H9 (cell line): ENCODE data around the gene DEDD2. TPM values are rescaled to one million over a fixed set of nuclear protein-coding genes. Genes with fewer than 3 reads are reported as not detected.

Experiments used
- DNase-seq: peaks from one replicate; pipeline ENCODE4 v3.0.0-alpha.2; 2017
- H2AFZ ChIP-seq: one replicate; pipeline ENCODE4 v1.6.1; 2013; ENCODE audit warnings: mild to moderate bottlenecking, low read length, control low read depth, moderate library complexity
- H2AK5ac ChIP-seq: 2 replicates; pipeline ENCODE4 v1.6.1; 2013; ENCODE audit warnings: low read length, control low read depth, mixed read lengths; ENCODE audit not compliant: insufficient read length
- H2BK120ac ChIP-seq: one replicate; pipeline ENCODE4 v1.6.1; 2013; ENCODE audit warnings: low read depth, mild to moderate bottlenecking, low read length, control low read depth, inconsistent platforms; ENCODE audit not compliant: poor library complexity, severe bottlenecking
- H2BK12ac ChIP-seq: 2 replicates; pipeline ENCODE4 v1.6.1; 2013; ENCODE audit warnings: low read length, control low read depth, mixed read lengths, low read depth; ENCODE audit not compliant: insufficient read length
- H2BK15ac ChIP-seq: 2 replicates; pipeline ENCODE4 v1.6.1; 2013; ENCODE audit warnings: low read depth, low read length, control low read depth
- H2BK20ac ChIP-seq: one replicate; pipeline ENCODE4 v1.6.1; 2013; ENCODE audit warnings: low read depth, mild to moderate bottlenecking, low read length, control low read depth, inconsistent platforms; ENCODE audit not compliant: poor library complexity, severe bottlenecking
- H2BK5ac ChIP-seq: 2 replicates; pipeline ENCODE4 v1.6.1; 2013; ENCODE audit warnings: low read length, control low read depth, mixed read lengths; ENCODE audit not compliant: insufficient read length
- H3K14ac ChIP-seq: 2 replicates; pipeline ENCODE4 v1.6.1; 2013; ENCODE audit warnings: low read length, control low read depth; ENCODE audit not compliant: insufficient read depth
- H3K18ac ChIP-seq: 2 replicates; pipeline ENCODE4 v1.6.1; 2013; ENCODE audit warnings: low read depth, mild to moderate bottlenecking, mixed read lengths, low read length, control low read depth; ENCODE audit not compliant: insufficient read length
- H3K23ac ChIP-seq: 2 replicates; pipeline ENCODE4 v1.6.1; 2013; ENCODE audit warnings: low read length, control low read depth, mixed read lengths, low read depth; ENCODE audit not compliant: insufficient read length
- H3K23me2 ChIP-seq: 2 replicates; pipeline ENCODE4 v1.6.1; 2013; ENCODE audit warnings: low read depth, mild to moderate bottlenecking, mixed read lengths, low read length, control low read depth; ENCODE audit not compliant: insufficient read length, poor library complexity, severe bottlenecking
- H3K27ac ChIP-seq: 2 replicates; pipeline ENCODE4 v1.5.1; 2013; ENCODE audit warnings: low read length, control low read depth, mixed read lengths, low read depth; ENCODE audit not compliant: insufficient read length
- H3K27me3 ChIP-seq: 2 replicates; pipeline ENCODE4 v1.6.1; 2013; ENCODE audit warnings: low read length, control low read depth, inconsistent platforms; ENCODE audit not compliant: insufficient read depth
- H3K4ac ChIP-seq: 2 replicates; pipeline ENCODE4 v1.6.1; 2013; ENCODE audit warnings: low read depth, mild to moderate bottlenecking, control low read depth, inconsistent platforms, low read length, moderate library complexity
- H3K4me1 ChIP-seq: 2 replicates; pipeline ENCODE4 v1.6.1; 2013; ENCODE audit warnings: low read length, control low read depth, inconsistent platforms; ENCODE audit not compliant: insufficient read depth
- H3K4me2 ChIP-seq: 2 replicates; pipeline ENCODE4 v1.6.1; 2013; ENCODE audit warnings: low read length, control low read depth, mixed read lengths; ENCODE audit not compliant: insufficient read length, insufficient read depth
- H3K56ac ChIP-seq: 2 replicates; pipeline ENCODE4 v1.6.1; 2013; ENCODE audit warnings: low read depth, mild to moderate bottlenecking, mixed read lengths, low read length, control low read depth; ENCODE audit not compliant: insufficient read length
- H3K79me1 ChIP-seq: 2 replicates; pipeline ENCODE4 v1.6.1; 2013; ENCODE audit warnings: low read depth, mild to moderate bottlenecking, moderate library complexity, low read length, control low read depth, inconsistent platforms; ENCODE audit not compliant: insufficient read depth, poor library complexity, severe bottlenecking
- H3K79me2 ChIP-seq: 2 replicates; pipeline ENCODE4 v1.6.1; 2013; ENCODE audit warnings: low read length, control low read depth, inconsistent platforms; ENCODE audit not compliant: insufficient read depth
- H3K9ac ChIP-seq: 2 replicates; pipeline ENCODE4 v1.6.1; 2013; ENCODE audit warnings: low read length, control low read depth, mixed read lengths; ENCODE audit not compliant: insufficient read length; ENCODE audit errors: extremely low read depth
- H3K9me3 ChIP-seq: one replicate; pipeline ENCODE4 v1.6.1; 2013; ENCODE audit warnings: low read depth, low read length, inconsistent platforms; ENCODE audit not compliant: control insufficient read depth
- H3T11ph ChIP-seq: one replicate; pipeline ENCODE4 v1.6.1; 2013; ENCODE audit warnings: mild to moderate bottlenecking, low read length, control low read depth, inconsistent platforms
- H4K20me1 ChIP-seq: one replicate; pipeline ENCODE4 v1.6.1; 2013; ENCODE audit not compliant: control insufficient read depth, insufficient read length, insufficient read depth
- H4K5ac ChIP-seq: 2 replicates; pipeline ENCODE4 v1.6.1; 2013; ENCODE audit warnings: low read depth, mild to moderate bottlenecking, mixed read lengths, low read length, control low read depth; ENCODE audit not compliant: insufficient read length
- H4K8ac ChIP-seq: replicated peaks from 2 replicates; pipeline ENCODE4 v1.6.1; 2013; ENCODE audit warnings: low read length, control low read depth, mixed read lengths, low read depth; ENCODE audit not compliant: insufficient read length
- H4K91ac ChIP-seq: 2 replicates; pipeline ENCODE4 v1.6.1; 2013; ENCODE audit warnings: low read depth, mild to moderate bottlenecking, moderate library complexity, mixed read lengths, low read length, control low read depth; ENCODE audit not compliant: insufficient read length
- H3K27ac Mint-ChIP-seq, 3 experiments: 2 replicates in 2 of 3; 3 replicates in 1 of 3; pipeline ENCODE4 v1.8.0; 2020 to 2021; ENCODE audit warnings: mixed read lengths in 3 of 3, mild to moderate bottlenecking in 1 of 3, moderate library complexity in 1 of 3
- H3K27me3 Mint-ChIP-seq: 2 replicates; pipeline ENCODE4 v1.8.0; 2021; ENCODE audit warnings: low read depth, mild to moderate bottlenecking, moderate library complexity, mixed read lengths
- H3K36me3 Mint-ChIP-seq, 3 experiments: 2 replicates in 2 of 3; 3 replicates in 1 of 3; pipeline ENCODE4 v1.8.0; 2020 to 2021; ENCODE audit warnings: low read depth in 3 of 3, mixed read lengths in 3 of 3; ENCODE audit not compliant: insufficient read depth in 1 of 3
- H3K4me1 Mint-ChIP-seq, 2 experiments: 2 replicates each; pipeline ENCODE4 v1.8.0; 2020; ENCODE audit warnings: mixed read lengths in 2 of 2
- H3K4me3 Mint-ChIP-seq, 2 experiments: 2 replicates in 1 of 2; 3 replicates in 1 of 2; pipeline ENCODE4 v1.8.0; 2020 to 2021; ENCODE audit warnings: mild to moderate bottlenecking in 2 of 2, mixed read lengths in 2 of 2, moderate library complexity in 1 of 2
- H3K9me3 Mint-ChIP-seq, 2 experiments: 2 replicates in 1 of 2; 3 replicates in 1 of 2; pipeline ENCODE4 v1.8.0; 2020; ENCODE audit warnings: mild to moderate bottlenecking in 2 of 2, mixed read lengths in 2 of 2, moderate library complexity in 1 of 2
- WGBS: extraction: QIAGEN DNeasy Blood & Tissue Kit; methylation state at CpG from one replicate; pipeline ENCODE4 v1.1.7; 2013; ENCODE audit warnings: missing lambda C conversion rate, low lambda C conversion rate, mixed read lengths; ENCODE audit not compliant: insufficient read length; ENCODE audit errors: extremely low coverage; 5-methylcytosine and 5-hydroxymethylcytosine counted together
- total RNA-seq: library from RNA; stranded (reverse); gene quantifications from 2 replicates; pipeline ENCODE4 v1.2.1, GENCODE V29; 2021
- TF ChIP-seq, protein P1 (sequence below): fragments of 200-600 bp; sonication (generic); conservative IDR thresholded peaks from 3 replicates; pipeline ENCODE4 v1.8.0; 2021; ENCODE audit warnings: antibody characterized with exemption, mild to moderate bottlenecking

Gene DEDD2
- total RNA-seq, 1 experiment from 2014 or later: 32.3 TPM

DNA sequence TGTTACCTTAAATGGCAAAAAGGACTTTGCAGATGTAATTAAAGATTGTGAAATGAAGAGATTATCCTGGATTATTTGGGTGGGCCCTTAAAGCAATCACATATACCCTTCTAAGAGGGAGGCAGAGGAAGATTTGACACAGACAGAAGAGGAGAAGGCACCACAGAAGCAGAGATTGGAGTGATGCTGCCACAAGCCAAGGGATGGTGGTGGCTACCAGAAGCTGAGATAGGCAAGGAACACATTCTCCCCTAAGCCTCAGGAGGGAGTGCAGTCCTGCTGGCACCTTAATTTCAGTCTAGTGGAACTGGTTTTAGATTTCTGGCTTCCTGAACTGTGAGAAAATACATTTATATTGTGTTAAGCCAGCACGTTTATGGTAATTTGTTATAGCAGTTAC lies 24.2 kb downstream of the DEDD2 start:
- Histone ChIP-seq H2BK15ac (no peak overlapping the region), H2BK20ac (no peak overlapping the region), H3K79me2 (no peaks in the 10 kb centered on the region), H3T11ph (no peak overlapping the region), H4K91ac (no peak overlapping the region), H3K9ac (no peak overlapping the region), H3K4me1 (peaks cover 4% of the 10 kb centered on the region; the same call in 1 of the 2 replicates), H3K27ac (no peak overlapping the region), H3K56ac (no peak overlapping the region), H3K27me3 (no peaks in the 10 kb centered on the region), H4K5ac (no peak overlapping the region), H2AK5ac (no peak overlapping the region), H2BK120ac (no peak overlapping the region), H4K20me1 (no peaks in the 10 kb centered on the region), H2BK12ac (no peak overlapping the region), H3K9me3 (no peaks in the 10 kb centered on the region), H3K4me2 (no peak overlapping the region), H3K79me1 (no peaks in the 10 kb centered on the region), H4K8ac (no peak overlapping the region), H2BK5ac (no peak overlapping the region), H3K4ac (no peak overlapping the region), H3K18ac (no peak overlapping the region), H3K23ac (no peak overlapping the region), H3K23me2 (no peaks in the 10 kb centered on the region), H3K14ac (no peak overlapping the region), H2AFZ (no peak overlapping the region)
- no peak overlapping the region for H3K27ac Mint-ChIP-seq
- no peak for DNase-seq
- no peak overlapping the region; a peak in 1 of 5 replicates for H3K4me3 Mint-ChIP-seq
- TF ChIP-seq, protein P1, sequence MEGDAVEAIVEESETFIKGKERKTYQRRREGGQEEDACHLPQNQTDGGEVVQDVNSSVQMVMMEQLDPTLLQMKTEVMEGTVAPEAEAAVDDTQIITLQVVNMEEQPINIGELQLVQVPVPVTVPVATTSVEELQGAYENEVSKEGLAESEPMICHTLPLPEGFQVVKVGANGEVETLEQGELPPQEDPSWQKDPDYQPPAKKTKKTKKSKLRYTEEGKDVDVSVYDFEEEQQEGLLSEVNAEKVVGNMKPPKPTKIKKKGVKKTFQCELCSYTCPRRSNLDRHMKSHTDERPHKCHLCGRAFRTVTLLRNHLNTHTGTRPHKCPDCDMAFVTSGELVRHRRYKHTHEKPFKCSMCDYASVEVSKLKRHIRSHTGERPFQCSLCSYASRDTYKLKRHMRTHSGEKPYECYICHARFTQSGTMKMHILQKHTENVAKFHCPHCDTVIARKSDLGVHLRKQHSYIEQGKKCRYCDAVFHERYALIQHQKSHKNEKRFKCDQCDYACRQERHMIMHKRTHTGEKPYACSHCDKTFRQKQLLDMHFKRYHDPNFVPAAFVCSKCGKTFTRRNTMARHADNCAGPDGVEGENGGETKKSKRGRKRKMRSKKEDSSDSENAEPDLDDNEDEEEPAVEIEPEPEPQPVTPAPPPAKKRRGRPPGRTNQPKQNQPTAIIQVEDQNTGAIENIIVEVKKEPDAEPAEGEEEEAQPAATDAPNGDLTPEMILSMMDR: no peak
- peaks cover 32% of the 10 kb centered on the region for H3K27me3 Mint-ChIP-seq
- no CpG with 5 or more reads among the region's 1 CpG for WGBS
- H3K36me3 Mint-ChIP-seq: peaks cover 14 to 28% (median 27%) of the 10 kb centered on the region in 3 experiments
- peaks cover 6 to 8% of the 10 kb centered on the region in 2 experiments; a peak in 4 of 5 replicates for H3K9me3 Mint-ChIP-seq
- peaks cover 11 to 19% of the 10 kb centered on the region in 2 experiments for H3K4me1 Mint-ChIP-seq
